Stimulated activated CD4-positive, alpha-beta T cell treated with anti-CD3 and anti-CD28 coated beads, TNF-alpha, amount 100 ng/mL, for 1 hour (primary cell): ENCODE data around the gene MGAT5B.

ENCODE experiments used
- DNase-seq, 3 donors: peaks; one replicate each; pipeline ENCODE4 v3.0.0-alpha.2; 2020; ENCODE audit warnings: low read depth in 3 of 3, low spot score in 1 of 3

MGAT5B gene

GRCh38 chr17:76902476-76902875, 34.3 kb downstream of the MGAT5B start:
- no peak for DNase-seq

DNA sequence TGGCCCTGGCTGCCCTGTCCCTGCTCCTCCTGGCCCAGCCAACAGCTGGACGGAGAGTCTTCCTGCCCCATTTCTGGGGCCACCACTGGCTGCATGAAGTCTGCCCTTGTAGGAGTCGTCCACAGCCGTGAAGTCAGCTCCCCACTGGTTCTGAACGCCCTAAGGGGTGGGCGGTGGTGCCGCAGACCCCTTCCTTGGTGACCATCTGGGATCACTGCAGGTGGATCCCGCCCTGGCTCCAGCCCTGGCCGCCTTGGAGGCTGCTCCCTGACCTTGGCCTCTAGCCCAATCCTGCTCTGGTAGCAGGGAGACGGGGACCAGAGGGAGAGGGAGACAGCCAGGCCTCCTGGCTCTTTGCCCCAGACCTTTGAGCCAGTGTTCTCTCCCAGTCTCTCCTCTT, 35.4 kb downstream of the MGAT5B start:
- DNase-seq: no peak

DNA sequence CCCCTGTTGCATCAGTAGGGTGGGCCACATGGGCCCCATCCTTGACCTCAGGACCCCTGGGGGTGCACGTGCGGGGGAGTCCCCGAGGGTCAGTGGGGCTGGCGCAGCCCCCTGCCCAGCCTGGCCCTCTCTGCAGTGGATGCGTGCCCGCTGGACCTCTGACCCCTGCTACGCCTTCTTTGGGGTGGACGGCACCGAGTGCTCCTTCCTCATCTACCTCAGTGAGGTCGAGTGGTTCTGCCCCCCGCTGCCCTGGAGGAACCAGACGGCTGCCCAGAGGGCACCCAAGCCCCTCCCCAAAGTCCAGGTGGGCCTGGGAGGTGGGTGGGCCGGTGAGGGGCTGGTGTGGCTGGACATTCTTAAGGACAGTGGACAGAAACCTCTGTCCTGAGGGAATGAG, 35.9 kb downstream of the MGAT5B start:
- no peak for DNase-seq

DNA sequence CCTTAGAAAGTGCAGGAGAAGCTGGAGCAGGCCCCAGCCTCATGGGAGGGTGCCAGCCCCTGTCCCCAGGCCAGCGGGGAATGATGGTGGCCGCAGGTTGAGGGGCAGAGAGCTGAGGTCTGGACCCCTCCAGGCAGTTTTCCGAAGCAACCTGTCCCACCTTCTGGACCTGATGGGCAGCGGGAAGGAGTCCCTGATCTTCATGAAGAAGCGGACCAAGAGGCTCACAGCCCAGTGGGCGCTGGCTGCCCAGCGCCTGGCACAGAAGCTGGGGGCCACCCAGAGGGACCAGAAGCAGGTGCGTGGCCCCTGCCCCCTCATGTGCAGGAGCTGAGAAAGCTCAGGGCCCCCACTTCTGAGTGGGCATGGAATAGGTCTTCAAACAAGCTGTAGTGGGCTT, 36.8 kb downstream of the MGAT5B start:
- no peak for DNase-seq

GRCh38 chr17:76905836-76906235, 37.6 kb downstream of the MGAT5B start:
- no peak for DNase-seq

GRCh38 chr17:76906463-76906862, 38.3 kb downstream of the MGAT5B start:
- DNase-seq: no peak

GRCh38 chr17:76907352-76907751, 39.1 kb downstream of the MGAT5B start:
- no peak for DNase-seq

- DNase-seq: no peak
Observed at GRCh38 chr17:76909971-76910760, 42.0 kb downstream of the MGAT5B start.

DNA sequence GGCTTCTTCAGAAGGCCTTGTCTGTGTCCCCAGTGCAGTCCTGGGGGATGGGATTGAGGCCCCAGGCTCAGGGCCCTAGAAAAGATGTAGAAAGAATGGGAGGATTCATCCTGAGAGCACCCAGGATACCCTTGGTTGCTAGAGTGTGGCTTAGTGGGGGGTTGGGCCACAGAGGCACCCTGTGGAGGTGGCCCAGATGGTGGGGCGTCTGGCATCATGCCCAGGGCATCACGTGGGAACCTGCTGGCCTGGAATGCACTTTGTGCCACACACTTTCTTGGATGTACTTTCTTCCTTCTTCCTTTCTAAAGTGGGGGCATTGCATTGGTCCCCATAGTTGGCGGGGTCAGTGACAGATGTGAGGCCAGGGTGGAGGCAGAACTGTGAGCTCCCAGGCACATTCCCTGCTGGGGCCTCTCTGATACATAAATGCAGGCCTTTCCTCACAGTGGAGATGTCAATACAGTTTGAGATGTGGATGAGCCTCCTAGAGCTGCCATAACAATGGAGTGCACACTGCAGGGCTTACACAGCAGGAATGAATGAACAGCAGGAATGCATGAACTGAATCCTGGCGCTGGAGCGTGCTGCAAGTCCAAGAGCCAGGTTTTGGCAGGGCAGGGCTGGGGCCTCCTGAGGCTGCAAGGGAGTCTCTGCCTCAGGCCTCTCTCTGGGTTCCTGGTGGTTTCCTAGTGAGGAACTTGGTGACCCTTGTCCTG, 43.3 kb downstream of the MGAT5B start:
- no peak for DNase-seq

DNA sequence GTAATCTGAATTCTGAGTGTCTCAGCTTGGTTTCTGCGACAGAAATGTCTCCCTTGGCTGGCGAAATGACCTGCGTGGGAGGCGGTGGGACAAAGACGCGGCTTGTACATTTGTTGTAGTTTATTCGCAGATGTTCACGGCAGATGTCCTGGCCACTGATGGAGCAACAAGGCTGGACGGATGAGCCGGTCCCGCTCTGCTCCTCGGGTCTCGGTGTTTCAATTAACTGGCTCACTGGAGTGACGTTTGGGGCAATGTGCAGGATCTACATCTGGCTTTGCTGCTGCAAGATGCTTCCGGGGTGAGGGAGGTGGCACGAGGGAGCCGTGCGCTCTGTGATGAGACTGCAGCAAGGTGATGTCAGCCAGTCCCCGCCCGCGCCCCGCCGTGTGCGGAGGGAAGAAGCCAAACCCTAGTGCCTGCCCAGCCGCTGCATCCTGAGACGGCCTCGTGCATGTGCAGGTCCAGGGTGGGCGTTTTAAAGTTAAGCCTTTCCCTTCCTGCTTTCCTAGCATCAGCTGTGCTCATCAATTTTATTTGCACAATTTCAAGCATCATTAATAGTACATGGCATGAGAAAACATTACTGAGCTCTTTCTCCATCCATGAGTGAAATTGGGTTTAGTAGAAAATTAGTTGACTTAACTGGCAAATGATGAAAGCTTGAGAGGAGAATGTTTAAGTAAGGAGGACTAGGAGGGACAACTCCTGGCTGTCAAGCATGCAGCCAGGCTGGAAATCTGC, 44.4 kb downstream of the MGAT5B start:
- no peak for DNase-seq

GRCh38 chr17:76914937-76915336, 46.7 kb downstream of the MGAT5B start:
- no peak for DNase-seq

GRCh38 chr17:76915840-76916510, 47.8 kb downstream of the MGAT5B start:
- no peak for DNase-seq

- DNase-seq: no peak
Observed at GRCh38 chr17:76917829-76918228, 49.6 kb downstream of the MGAT5B start.

DNA sequence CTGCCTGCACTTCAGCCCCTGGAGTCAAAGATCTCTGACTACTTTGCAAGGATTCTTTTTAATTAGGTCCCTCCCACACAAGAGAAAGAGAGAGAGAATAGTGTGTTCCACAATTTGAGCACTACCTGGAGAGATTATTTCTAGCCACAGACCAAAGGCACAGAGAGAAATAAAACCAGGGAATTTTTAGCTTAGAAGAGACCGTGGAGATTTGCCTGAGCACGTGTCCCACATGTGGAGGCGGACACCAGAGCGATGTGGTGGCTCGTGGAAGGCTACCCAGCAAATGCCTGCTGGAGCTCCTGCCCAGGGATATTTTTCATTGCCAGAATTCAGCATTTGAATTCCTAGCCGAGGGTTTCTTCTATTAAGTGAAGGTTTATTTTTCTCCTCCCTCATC, 50.6 kb downstream of the MGAT5B start:
- no peak for DNase-seq

DNA sequence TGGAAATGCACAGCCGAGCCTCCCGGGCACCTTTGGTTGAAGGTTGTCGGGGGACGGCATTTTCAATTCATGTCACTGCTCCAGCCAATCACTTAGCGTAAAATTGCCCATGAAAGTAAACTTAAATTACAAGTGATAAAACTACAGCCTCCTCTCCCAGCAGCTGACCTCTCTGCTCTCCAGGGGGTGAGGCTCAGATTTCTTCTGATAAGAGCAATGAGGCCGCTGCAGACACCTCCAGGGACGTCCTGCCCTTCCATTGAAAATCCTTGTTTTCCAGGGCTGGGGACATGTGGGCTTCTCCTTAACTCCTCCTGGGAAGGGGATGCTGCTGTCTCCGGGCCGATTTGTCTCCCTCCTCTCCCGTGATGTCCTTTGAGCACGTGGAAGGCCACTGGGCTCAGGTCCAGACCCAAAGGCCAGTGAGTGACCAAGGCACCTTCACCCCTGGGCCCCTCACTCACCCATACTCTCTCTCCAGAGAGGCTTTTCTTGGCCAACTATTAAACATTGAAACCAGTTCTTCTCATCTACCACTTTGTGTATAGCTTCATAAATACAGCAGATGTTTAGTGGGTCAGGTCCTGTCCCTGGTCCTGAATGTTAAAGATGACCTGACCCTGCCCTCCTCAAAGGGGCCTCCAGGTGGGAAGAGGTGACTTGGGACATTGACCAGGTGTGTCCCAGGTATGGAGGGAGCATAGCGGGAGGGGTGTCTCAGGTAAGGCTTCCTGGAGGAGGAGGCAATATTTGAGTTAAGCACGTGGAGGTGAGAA, 52.3 kb downstream of the MGAT5B start:
- DNase-seq: no peak

- DNase-seq: no peak
Observed at GRCh38 chr17:76921340-76922036, 53.3 kb downstream of the MGAT5B start.

DNA sequence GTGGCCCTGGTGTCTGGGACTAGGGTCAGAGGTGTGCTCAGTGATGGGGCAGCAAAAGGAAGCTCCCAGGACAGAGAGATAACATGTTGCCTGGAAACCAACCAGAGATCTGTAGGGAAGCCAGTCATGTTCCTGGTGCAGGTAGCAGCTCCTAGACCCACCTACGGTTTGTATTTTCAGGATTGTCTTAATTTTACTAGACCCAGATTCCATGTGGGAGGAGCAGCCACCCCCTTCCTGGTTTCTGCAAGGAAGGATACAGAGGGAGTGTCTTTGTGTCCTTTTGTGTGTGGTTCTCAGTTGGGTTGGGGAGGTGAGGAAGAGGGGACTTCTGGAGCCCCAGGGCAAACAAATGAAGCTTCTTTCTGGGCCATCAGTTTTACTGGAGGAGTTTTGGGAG, 53.9 kb downstream of the MGAT5B start:
- DNase-seq: no peak

DNA sequence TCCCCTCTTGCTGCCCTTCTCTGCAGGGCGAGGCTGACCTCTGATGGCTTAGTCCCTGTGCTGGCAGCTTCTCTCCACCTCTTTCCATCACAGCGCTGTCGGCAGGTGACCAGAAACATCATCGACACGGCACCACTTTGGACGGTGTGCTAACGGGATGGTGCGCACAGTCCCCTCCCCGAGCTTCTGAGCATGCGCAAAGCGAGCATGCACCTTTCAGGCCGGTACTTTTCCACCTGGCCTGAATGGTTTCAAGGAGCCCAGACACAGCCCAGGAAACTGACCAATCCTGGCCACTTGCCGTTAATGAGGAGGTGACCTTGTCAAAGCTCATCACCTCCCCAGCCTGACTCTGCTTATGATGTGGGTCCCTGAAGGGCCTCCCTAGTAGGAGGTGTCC, 54.8 kb downstream of the MGAT5B start:
- DNase-seq: no peak

GRCh38 chr17:76923491-76923890, 55.3 kb downstream of the MGAT5B start:
- no peak for DNase-seq
